Prostate gland (tissue), 2 donors: ENCODE data around the gene KRTAP4-6. TPM values are rescaled to one million over a fixed set of nuclear protein-coding genes. Genes with fewer than 3 reads are reported as not detected.
"Not testable (repeated sequence)": the region's sequence is repeated elsewhere in the genome, so short reads cannot be mapped to it uniquely, and the experiment has no call there.

Experiments
- DNase-seq: peaks from one replicate; pipeline ENCODE4 v3.0.0-alpha.2; 2019; ENCODE audit warnings: low spot score
- H3K27ac ChIP-seq, 2 donors: fragments of 200-600 bp; sonication (generic); 2 replicates each; pipeline ENCODE4 v1.5.1; 2017 to 2019
- H3K27me3 ChIP-seq: fragments of 200-600 bp; sonication (generic); replicated peaks from 2 replicates; pipeline ENCODE4 v1.5.1; 2019; ENCODE audit not compliant: insufficient read depth
- H3K36me3 ChIP-seq, 2 donors: fragments of 200-600 bp; sonication (generic); 1 replicate in 1 of 2; 2 replicates in 1 of 2; pipeline versions ENCODE4 v1.5.1 to v1.8.1; 2017 to 2019
- H3K4me1 ChIP-seq: fragments of 200-600 bp; sonication (generic); replicated peaks from 2 replicates; pipeline ENCODE4 v1.5.1; 2019
- H3K4me3 ChIP-seq, 2 donors: fragments of 200-600 bp; sonication (generic); 2 replicates each; pipeline ENCODE4 v1.5.1; 2017 to 2019
- H3K9me3 ChIP-seq: fragments of 200-600 bp; sonication (generic); 2 replicates; pipeline ENCODE4 v1.5.1; 2017
- CTCF ChIP-seq, 4 experiments: fragments of 200-600 bp in 2 of 4; fragments of 450-650 bp in 2 of 4; sonication (generic) in 2 of 4; IDR thresholded peaks; 1 replicate in 3 of 4; 2 replicates in 1 of 4; pipeline ENCODE4 v1.5.1; 2016 to 2019; ENCODE audit warnings: antibody characterized with exemption in 4 of 4, mild to moderate bottlenecking in 2 of 4, moderate library complexity in 2 of 4
- POLR2A ChIP-seq: fragments of 450-650 bp; IDR thresholded peaks from one replicate; pipeline ENCODE4 v1.6.1; 2016; ENCODE audit warnings: antibody characterized with exemption, mild to moderate bottlenecking
- POLR2AphosphoS5 ChIP-seq: sonication (generic); formaldehyde crosslinking; IDR thresholded peaks from one replicate; pipeline ENCODE4 v1.6.1; 2017; ENCODE audit warnings: antibody characterized with exemption
- WGBS: methylation state at CpG from one replicate; pipeline ENCODE4 v1.1.5; 2018; 5-methylcytosine and 5-hydroxymethylcytosine counted together
- intact Hi-C: fragments of 100-400 bp; cut with DNase I; formaldehyde crosslinking; loops from one replicate; pipeline ENCODE4 v1.14.2; 2022
- total RNA-seq, 2 donors: library from RNA; depleted of rRNA; stranded (reverse); fragments of >200 nt; gene quantifications; one replicate each; pipeline ENCODE4 v1.1.0, GENCODE V29; 2016

The KRTAP4-6 gene
- total RNA-seq, 2 donors from 2014 or later, result not detected

GRCh38 chr17:41171886-41172285, 31.5 kb upstream of the KRTAP4-6 start:
- Histone ChIP-seq H3K36me3 (no peaks in the 10 kb centered on the region), H3K4me1 (no peaks in the 10 kb centered on the region), H3K9me3 (no peaks in the 10 kb centered on the region), H3K27me3 (no peaks in the 10 kb centered on the region), H3K4me3 (no peak overlapping the region), H3K27ac (no peak overlapping the region)
- intact Hi-C loops, result no loop called here
- 89% methylated on average over 2 of the region's 2 CpGs for WGBS
- no peak for DNase-seq
- no peak for TF ChIP-seq POLR2AphosphoS5
- no peak for TF ChIP-seq CTCF (IDR thresholded peaks at IDR 0.05)
- no peak for TF ChIP-seq POLR2A

DNA sequence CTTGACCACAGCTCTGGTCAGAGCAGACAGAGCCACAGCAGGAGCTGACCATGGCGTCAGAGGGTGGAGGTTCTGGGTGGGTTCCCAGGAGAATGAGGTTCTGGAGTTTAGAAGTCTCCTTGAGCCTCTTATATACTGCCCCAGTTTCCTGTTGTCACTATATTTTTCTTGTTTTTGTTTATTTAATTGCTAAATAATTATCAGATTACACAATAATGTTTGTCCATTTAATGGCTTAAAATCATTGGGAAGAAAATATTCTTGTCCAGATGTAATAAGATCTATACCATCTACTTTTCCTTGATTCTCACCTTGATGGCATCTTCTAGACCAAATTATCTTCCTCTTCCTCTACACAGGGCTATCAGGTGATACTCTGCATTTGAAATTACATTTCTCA, 27.8 kb upstream of the KRTAP4-6 start, which contains the start of gene KRTAP4-3:
Gene KRTAP4-3 (minus strand): TSS at position 101 of the 400 bp plus-strand sequence. CDS start 49 bp downstream, at position 52.
- Histone ChIP-seq H3K36me3 (no peaks in the 10 kb centered on the region), H3K4me3 (no peak within 1 kb of the TSS), H3K27me3 (no peaks in the 10 kb centered on the region), H3K4me1 (no peaks in the 10 kb centered on the region), H3K27ac (no peak within 1 kb of the TSS), H3K9me3 (no peaks in the 10 kb centered on the region)
- no peak for DNase-seq
- intact Hi-C loops, result no loop called here
- WGBS, result 64% methylated on average over 1 of the region's 1 CpG
- no peak for TF ChIP-seq POLR2A
- no peak for TF ChIP-seq CTCF (IDR thresholded peaks at IDR 0.05)
- TF ChIP-seq POLR2AphosphoS5, result no peak

DNA sequence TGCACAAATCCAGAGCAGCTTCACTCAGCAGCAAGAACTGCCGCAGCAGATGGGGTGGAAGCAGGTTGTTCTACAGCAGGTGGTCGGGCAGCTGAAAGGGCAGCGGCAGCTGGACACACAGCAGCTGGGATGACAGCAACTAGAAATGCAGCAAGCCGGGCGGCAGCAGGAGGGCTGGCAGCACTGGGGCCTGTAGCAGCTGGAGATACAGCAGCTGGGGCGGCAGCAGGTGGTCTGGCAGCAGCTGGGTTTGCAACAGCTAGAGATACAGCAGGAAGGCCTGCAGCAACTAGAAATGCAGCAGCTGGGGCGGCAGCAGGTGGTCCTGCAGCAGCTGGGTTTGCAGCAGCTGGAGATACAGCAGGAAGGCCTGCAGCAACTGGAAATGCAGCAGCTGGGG, 27.2 kb upstream of the KRTAP4-6 start:
- TF ChIP-seq POLR2A (no peak), POLR2AphosphoS5 (no peak), CTCF (IDR thresholded peaks at IDR 0.05) (no peak)
- Histone ChIP-seq H3K4me1 (no peaks in the 10 kb centered on the region), H3K27me3 (no peaks in the 10 kb centered on the region), H3K9me3 (no peaks in the 10 kb centered on the region), H3K4me3 (no peak overlapping the region), H3K27ac (no peak overlapping the region), H3K36me3 (no peaks in the 10 kb centered on the region)
- DNase-seq, result no peak
- intact Hi-C loops, result no loop called here
- 82% methylated on average over 5 of the region's 7 CpGs for WGBS

DNA sequence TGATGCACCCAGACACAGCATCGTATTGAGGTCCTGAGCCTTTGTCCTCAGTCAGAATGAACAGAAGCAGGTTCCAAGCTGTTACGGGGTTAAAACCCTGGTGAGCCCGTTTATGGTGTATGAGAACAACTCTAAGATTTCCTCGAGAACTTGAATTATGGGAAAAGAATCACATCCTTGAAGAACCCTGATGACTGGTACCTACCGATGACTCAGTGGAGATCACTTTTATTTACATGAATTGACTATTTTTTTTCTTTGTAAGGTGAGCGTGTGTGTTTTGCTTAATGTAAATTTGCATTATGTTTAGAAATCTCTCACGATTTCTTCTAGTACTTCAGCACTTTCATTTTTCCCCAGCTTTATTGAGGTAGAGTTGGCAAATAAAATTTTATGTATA, 23.5 kb upstream of the KRTAP4-6 start:
- Histone ChIP-seq H3K36me3 (no peaks in the 10 kb centered on the region), H3K27ac (no peak overlapping the region), H3K27me3 (no peaks in the 10 kb centered on the region), H3K4me1 (no peaks in the 10 kb centered on the region), H3K4me3 (no peak overlapping the region), H3K9me3 (no peaks in the 10 kb centered on the region)
- 71% methylated on average over 7 of the region's 7 CpGs for WGBS
- DNase-seq, result no peak
- intact Hi-C loops, result no loop called here
- TF ChIP-seq CTCF (IDR thresholded peaks at IDR 0.05), result no peak
- TF ChIP-seq POLR2AphosphoS5, result no peak
- TF ChIP-seq POLR2A, result no peak

DNA sequence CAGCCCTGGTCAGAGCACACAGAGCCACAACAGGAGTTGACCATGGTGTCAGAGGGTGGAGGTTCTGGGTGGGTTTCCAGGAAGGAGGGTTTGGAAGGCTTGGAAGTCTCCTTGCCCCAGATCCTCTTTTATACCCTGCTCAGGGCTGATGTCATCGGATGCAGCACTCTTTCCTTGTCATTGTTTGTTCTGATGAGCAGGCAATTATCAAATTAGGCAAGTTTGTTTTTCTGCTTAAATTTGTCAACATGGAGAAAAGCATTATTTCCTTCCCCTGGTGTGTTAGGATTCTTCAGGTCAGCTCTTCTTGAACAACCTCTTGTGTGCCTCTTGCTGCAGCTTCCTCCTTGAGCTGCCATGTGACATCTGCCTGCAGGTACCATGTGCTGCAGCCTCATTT, 20.3 kb upstream of the KRTAP4-6 start, which contains the start of gene KRTAP4-4:
Gene KRTAP4-4 (minus strand): TSS at position 101 of the 400 bp plus-strand sequence. CDS start 57 bp downstream, at position 44.
- no peak within 1 kb of the TSS for H3K27ac ChIP-seq
- TF ChIP-seq POLR2AphosphoS5, result no peak
- TF ChIP-seq POLR2A, result no peak
- TF ChIP-seq CTCF (IDR thresholded peaks at IDR 0.05), result no peak
- H3K4me1 ChIP-seq, result no peaks in the 10 kb centered on the region
- intact Hi-C loops, result no loop called here
- no peak for DNase-seq
- WGBS, result 86% methylated on average over 1 of the region's 1 CpG
- H3K27me3 ChIP-seq, result no peaks in the 10 kb centered on the region
- no peaks in the 10 kb centered on the region for H3K36me3 ChIP-seq
- H3K9me3 ChIP-seq, result no peaks in the 10 kb centered on the region
- no peak within 1 kb of the TSS for H3K4me3 ChIP-seq

DNA sequence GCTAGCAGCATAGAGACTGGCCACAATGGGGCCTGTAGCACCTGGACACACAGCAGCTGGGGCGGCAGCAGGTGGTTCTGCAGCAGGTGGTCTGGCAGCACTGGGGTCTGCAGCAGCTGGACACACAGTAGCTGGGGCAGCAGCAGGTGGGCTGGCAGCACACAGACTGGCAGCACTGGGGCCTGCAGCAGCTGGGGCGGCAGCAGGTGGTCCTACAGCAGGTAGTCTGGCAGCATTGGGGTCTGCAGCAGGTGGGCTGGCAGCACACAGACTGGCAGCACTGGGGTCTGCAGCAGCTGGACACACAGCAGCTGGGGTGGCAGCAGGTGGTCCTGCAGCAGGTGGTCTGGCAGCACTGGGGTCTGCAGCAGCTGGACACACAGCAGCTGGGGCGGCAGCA, 19.8 kb upstream of the KRTAP4-6 start:
- H3K27me3 ChIP-seq, H3K9me3 ChIP-seq, H3K4me3 ChIP-seq, H3K27ac ChIP-seq, H3K36me3 ChIP-seq, DNase-seq, intact Hi-C loops, H3K4me1 ChIP-seq: not testable (repeated sequence)
- WGBS, result 100% methylated on average over 3 of the region's 3 CpGs
